ENCODE results near the gene HSPB6.

Gene HSPB6

GRCh38 chr19:35739275-35740107 lies 17.3 kb downstream of the HSPB6 start:
- TF ChIP-seq FOXP2 (optimal IDR thresholded peaks at IDR 0.05; ENCODE audit: borderline replicate concordance, extremely low read depth, extremely low read length, insufficient read depth): no peak
- peak; percentile 11 for TF ChIP-seq POLR2AphosphoS5 (IDR thresholded peaks at IDR 0.05; ENCODE audit: low read depth, low read length)
- no peak for TF ChIP-seq SIN3A (IDR thresholded peaks at IDR 0.05; ENCODE audit: borderline replicate concordance, insufficient read depth, low read length)

GRCh38 chr19:35738887-35739229 lies 18.0 kb downstream of the HSPB6 start:
- TF ChIP-seq TAF1 (IDR thresholded peaks at IDR 0.05; ENCODE audit: borderline replicate concordance, insufficient read depth, low read length) (no peak), FOXP2 (optimal IDR thresholded peaks at IDR 0.05; ENCODE audit: borderline replicate concordance, extremely low read depth, extremely low read length, insufficient read depth) (no peak), SIN3A (IDR thresholded peaks at IDR 0.05; ENCODE audit: borderline replicate concordance, insufficient read depth, low read length) (no peak), POLR2AphosphoS5 (IDR thresholded peaks at IDR 0.05; ENCODE audit: low read depth, low read length) (no peak), REST (IDR thresholded peaks at IDR 0.05; ENCODE audit: insufficient read depth in 1 of 2, low read depth in 2 of 2, low read length in 2 of 2) (no peak)

GRCh38 chr19:35738021-35738886 lies 18.6 kb downstream of the HSPB6 start:
- TF ChIP-seq REST (IDR thresholded peaks at IDR 0.05; ENCODE audit: insufficient read depth in 1 of 2, low read depth in 2 of 2, low read length in 2 of 2): no peak
- no peak for TF ChIP-seq FOXP2 (optimal IDR thresholded peaks at IDR 0.05; ENCODE audit: borderline replicate concordance, extremely low read depth, extremely low read length, insufficient read depth)

GRCh38 chr19:35736913-35737886 lies 19.6 kb downstream of the HSPB6 start:
- TF ChIP-seq POLR2AphosphoS5 (IDR thresholded peaks at IDR 0.05; ENCODE audit: low read depth, low read length): 0 out of 2 replicates have a peak, but pooled peaks have one; percentile 25
- no peak for TF ChIP-seq TAF1 (IDR thresholded peaks at IDR 0.05; ENCODE audit: borderline replicate concordance, insufficient read depth, low read length)

- no peak for TF ChIP-seq TAF1 (IDR thresholded peaks at IDR 0.05; ENCODE audit: borderline replicate concordance, insufficient read depth, low read length)
- TF ChIP-seq SIN3A (IDR thresholded peaks at IDR 0.05; ENCODE audit: borderline replicate concordance, insufficient read depth, low read length): no peak
- TF ChIP-seq FOXP2 (optimal IDR thresholded peaks at IDR 0.05; ENCODE audit: borderline replicate concordance, extremely low read depth, extremely low read length, insufficient read depth): no peak
- no peak for TF ChIP-seq POLR2AphosphoS5 (IDR thresholded peaks at IDR 0.05; ENCODE audit: low read depth, low read length)
Observed at GRCh38 chr19:35734889-35735288, 21.9 kb downstream of the HSPB6 start.

GRCh38 chr19:35734273-35734672 lies 22.6 kb downstream of the HSPB6 start:
- TF ChIP-seq SIN3A (IDR thresholded peaks at IDR 0.05; ENCODE audit: borderline replicate concordance, insufficient read depth, low read length) (no peak), FOXP2 (optimal IDR thresholded peaks at IDR 0.05; ENCODE audit: borderline replicate concordance, extremely low read depth, extremely low read length, insufficient read depth) (no peak), TAF1 (IDR thresholded peaks at IDR 0.05; ENCODE audit: borderline replicate concordance, insufficient read depth, low read length) (no peak), REST (IDR thresholded peaks at IDR 0.05; ENCODE audit: insufficient read depth in 1 of 2, low read depth in 2 of 2, low read length in 2 of 2) (no peak), POLR2AphosphoS5 (IDR thresholded peaks at IDR 0.05; ENCODE audit: low read depth, low read length) (no peak)
